ENCODE results near the gene SORBS1.

GRCh38 chr10:95421782-95422181, 139.4 kb downstream of the SORBS1 start:
- TF ChIP-seq CTCF (IDR thresholded peaks at IDR 0.05), result no peak
- no peak for TF ChIP-seq POLR2A (IDR thresholded peaks at IDR 0.05)
